CD4-positive, alpha-beta T cell (primary cell): Measurements from ENCODE around the gene SIRT4. TPM values are rescaled to one million over a fixed set of nuclear protein-coding genes. Genes with fewer than 3 reads are reported as not detected.

Source experiments
- ATAC-seq: fragments of 200-7000 bp; cut with Tn5 transposase; one replicate; pipeline ENCODE4 v1.10.0; 2022; ENCODE audit warnings: mild to moderate bottlenecking; ENCODE audit not compliant: poor library complexity
- CTCF ChIA-PET: fragments of 350-600 bp; sonication (Branson Sonifier 250); formaldehyde crosslinking; loops from one replicate; lab custom pipeline; 2021; ENCODE audit warnings: antibody characterized with exemption, inconsistent platforms; lab: Charles Lee
- POLR2A ChIA-PET: fragments of 350-600 bp; sonication (Branson Sonifier 250); formaldehyde crosslinking; loops from one replicate; lab custom pipeline; 2021; ENCODE audit warnings: antibody characterized with exemption, inconsistent platforms; lab: Charles Lee
- DNase-seq, 14 experiments: peaks; one replicate each; pipeline ENCODE4 v3.0.0-alpha.2; 2013 to 2020; ENCODE audit warnings: mixed read lengths in 2 of 14
- H3K27ac ChIP-seq, 2 donors: one replicate each; pipeline versions ENCODE4 v1.5.1 to v1.7.0; 2013; ENCODE audit warnings: low read length in 2 of 2, low read depth in 1 of 2, mild to moderate bottlenecking in 1 of 2
- H3K27me3 ChIP-seq, 2 experiments: 1 replicate in 1 of 2; 2 replicates in 1 of 2; pipeline versions ENCODE4 v1.6.1 to v1.7.0; 2013; ENCODE audit warnings: low read length in 2 of 2, control low read depth in 1 of 2, mild to moderate bottlenecking in 1 of 2, moderate library complexity in 1 of 2; ENCODE audit not compliant: insufficient read depth in 2 of 2, control insufficient read depth in 1 of 2
- H3K36me3 ChIP-seq: one replicate; pipeline ENCODE4 v1.6.1; 2013; ENCODE audit warnings: low read length, control low read depth; ENCODE audit not compliant: insufficient read depth
- H3K4me1 ChIP-seq: one replicate; pipeline ENCODE4 v1.6.1; 2013; ENCODE audit warnings: low read length, control low read depth; ENCODE audit not compliant: insufficient read depth
- H3K4me3 ChIP-seq: one replicate; pipeline ENCODE4 v1.5.1; 2013; ENCODE audit warnings: mild to moderate bottlenecking, low read length, moderate library complexity
- H3K9me3 ChIP-seq, 2 experiments: 1 replicate in 1 of 2; 2 replicates in 1 of 2; pipeline versions ENCODE4 v1.6.1 to v1.7.0; 2013; ENCODE audit warnings: low read length in 2 of 2, mild to moderate bottlenecking in 2 of 2, control low read depth in 1 of 2, moderate library complexity in 1 of 2; ENCODE audit not compliant: control insufficient read depth in 1 of 2, insufficient read depth in 1 of 2
- H3K27ac Mint-ChIP-seq: one replicate; pipeline ENCODE4 v1.8.0; 2020; ENCODE audit warnings: mixed read lengths
- H3K27me3 Mint-ChIP-seq: one replicate; pipeline ENCODE4 v1.8.0; 2021; ENCODE audit warnings: mixed read lengths
- H3K36me3 Mint-ChIP-seq: one replicate; pipeline ENCODE4 v1.8.0; 2021; ENCODE audit warnings: low read depth, mixed read lengths
- H3K4me1 Mint-ChIP-seq: one replicate; pipeline ENCODE4 v1.8.0; 2021; ENCODE audit warnings: low read depth, mixed read lengths
- H3K4me3 Mint-ChIP-seq: one replicate; pipeline ENCODE4 v1.8.0; 2020; ENCODE audit warnings: mild to moderate bottlenecking, mixed read lengths
- H3K9me3 Mint-ChIP-seq: one replicate; pipeline ENCODE4 v1.8.0; 2020; ENCODE audit warnings: mixed read lengths
- CTCF ChIP-seq: fragments of 200-600 bp; IDR thresholded peaks from one replicate; pipeline ENCODE4 v1.8.0; 2022; ENCODE audit warnings: antibody characterized with exemption, mild to moderate bottlenecking
- intact Hi-C, 2 experiments: fragments of 100-400 bp; cut with DNase I in 1 of 2; cut with micrococcal nuclease in 1 of 2; formaldehyde crosslinking; loops; one replicate each; pipeline versions ENCODE4 v1.15.1 to v1.9.0; 2023 to 2025; cut with DNase I, micrococcal nuclease
- total RNA-seq, 174 experiments: library from RNA in 2 of 174; stranded (reverse) in 2 of 174; gene quantifications; one replicate each; pipeline ENCODE4 v1.2.3 and lab custom pipeline; 2021 to 2026

SIRT4 gene
- total RNA-seq, 2 experiments from 2014 or later = 0.59 TPM; not detected in 1

DNA sequence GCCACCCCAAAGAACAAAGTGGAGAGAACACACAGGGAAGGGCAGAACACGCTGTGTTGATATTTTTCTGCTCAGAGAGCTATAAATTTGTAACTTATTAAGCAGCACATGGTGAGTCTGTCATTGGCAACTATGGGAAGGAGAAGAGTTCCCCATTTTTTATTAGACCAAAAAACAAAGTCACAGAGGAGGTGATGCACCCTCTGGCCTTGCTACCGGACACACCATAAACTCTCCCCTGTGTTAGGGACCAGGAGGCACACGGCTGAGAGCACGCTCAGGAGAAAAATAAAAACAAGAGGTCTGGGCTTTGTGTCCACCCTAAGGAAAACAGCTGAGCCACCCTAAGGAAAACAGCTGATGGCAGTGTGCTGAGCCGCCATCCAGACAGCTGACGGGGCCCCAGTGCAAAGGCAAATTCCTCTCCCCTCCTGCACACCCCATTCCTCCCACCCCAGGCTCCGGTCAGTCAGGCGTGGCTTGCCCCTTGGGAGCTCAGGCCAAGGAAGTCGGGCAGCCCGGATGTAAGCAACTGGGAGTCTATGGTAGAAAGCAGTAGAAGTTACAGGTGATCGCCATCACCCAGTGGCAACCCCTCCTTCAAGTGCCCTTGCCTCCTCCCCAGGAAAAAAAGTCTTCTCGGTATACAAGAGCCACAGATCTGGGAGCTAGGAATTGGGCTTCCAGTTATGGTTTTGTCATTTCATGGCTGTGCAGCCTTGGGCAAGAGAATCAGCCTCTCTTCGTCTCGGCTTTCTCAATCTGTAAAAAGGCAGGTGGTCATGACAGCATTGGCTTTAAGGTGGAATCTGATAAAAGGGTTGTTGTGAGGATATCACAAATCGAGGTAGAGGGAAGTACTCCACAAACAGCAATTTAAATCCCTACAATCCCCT, 39.0 kb upstream of the SIRT4 start:
- intact Hi-C loops = loop anchor here (1.0 to 10.0 kb wide), 2 partner anchors 11 to 148 kb away; partner anchors contain the start of gene RAB35 (in 1 of the 2)
- Histone ChIP-seq H3K27ac (peak overlapping the region; percentile 60 to 83), H3K4me1 (peaks cover 71% of the 10 kb centered on the region), H3K27me3 (no peaks in the 10 kb centered on the region), H3K36me3 (peaks cover 14% of the 10 kb centered on the region), H3K9me3 (no peaks in the 10 kb centered on the region), H3K4me3 (peak overlapping the region; percentile 95)
- peaks cover 72% of the 10 kb centered on the region for H3K4me1 Mint-ChIP-seq
- no peaks in the 10 kb centered on the region for H3K27me3 Mint-ChIP-seq
- DNase-seq (no peak), ATAC-seq (no peak)
- TF ChIP-seq CTCF = no peak
- ChIA-PET POLR2A (interaction anchor here (1.0 to 14.3 kb wide), 10 partner anchors 11 to 62 kb away, joined by 3 to 220 read pairs (median 14); partner anchors contain the start of genes RNU4-1, RNU4-2, RPLP0 and SIRT4), CTCF (interaction anchor here (0.9 to 10.6 kb wide), 7 partner anchors 8 to 62 kb away, joined by 3 to 234 read pairs (median 4); partner anchors contain the start of gene RPLP0)
- H3K4me3 Mint-ChIP-seq = peak overlapping the region; percentile 93
- H3K36me3 Mint-ChIP-seq = peaks cover 49% of the 10 kb centered on the region
- H3K27ac Mint-ChIP-seq = peak overlapping the region; percentile 95
- no peaks in the 10 kb centered on the region for H3K9me3 Mint-ChIP-seq

GRCh38 chr12:120263748-120264085, 38.4 kb upstream of the SIRT4 start:
- H3K9me3 ChIP-seq = no peaks in the 10 kb centered on the region
- Mint-ChIP-seq H3K27me3 (no peaks in the 10 kb centered on the region), H3K4me1 (peaks cover 66% of the 10 kb centered on the region), H3K27ac (peak overlapping the region; percentile 95), H3K36me3 (peaks cover 46% of the 10 kb centered on the region), H3K4me3 (peak overlapping the region; percentile 93), H3K9me3 (no peaks in the 10 kb centered on the region)
- TF ChIP-seq CTCF = no peak
- ChIA-PET POLR2A (interaction anchor here (0.8 to 14.3 kb wide), 7 partner anchors 12 to 1530 kb away, joined by 3 to 220 read pairs (median 80); partner anchors contain the start of genes RNU4-1, RNU4-2 and RPLP0), CTCF (interaction anchor here (0.9 to 10.6 kb wide), 6 partner anchors 9 to 63 kb away, joined by 3 to 234 read pairs (median 4); partner anchors contain the start of gene RPLP0)
- peak overlapping the region; percentile 60 to 83 for H3K27ac ChIP-seq
- H3K27me3 ChIP-seq = no peaks in the 10 kb centered on the region
- peaks cover 14% of the 10 kb centered on the region for H3K36me3 ChIP-seq
- DNase-seq = no peak
- H3K4me1 ChIP-seq = peaks cover 65% of the 10 kb centered on the region
- intact Hi-C loops = loop anchor here (1.0 to 10.0 kb wide), 3 partner anchors 11 to 149 kb away; partner anchors contain the start of gene RAB35 (in 1 of the 2)
- ATAC-seq = no peak
- peak overlapping the region; percentile 95 for H3K4me3 ChIP-seq

DNA sequence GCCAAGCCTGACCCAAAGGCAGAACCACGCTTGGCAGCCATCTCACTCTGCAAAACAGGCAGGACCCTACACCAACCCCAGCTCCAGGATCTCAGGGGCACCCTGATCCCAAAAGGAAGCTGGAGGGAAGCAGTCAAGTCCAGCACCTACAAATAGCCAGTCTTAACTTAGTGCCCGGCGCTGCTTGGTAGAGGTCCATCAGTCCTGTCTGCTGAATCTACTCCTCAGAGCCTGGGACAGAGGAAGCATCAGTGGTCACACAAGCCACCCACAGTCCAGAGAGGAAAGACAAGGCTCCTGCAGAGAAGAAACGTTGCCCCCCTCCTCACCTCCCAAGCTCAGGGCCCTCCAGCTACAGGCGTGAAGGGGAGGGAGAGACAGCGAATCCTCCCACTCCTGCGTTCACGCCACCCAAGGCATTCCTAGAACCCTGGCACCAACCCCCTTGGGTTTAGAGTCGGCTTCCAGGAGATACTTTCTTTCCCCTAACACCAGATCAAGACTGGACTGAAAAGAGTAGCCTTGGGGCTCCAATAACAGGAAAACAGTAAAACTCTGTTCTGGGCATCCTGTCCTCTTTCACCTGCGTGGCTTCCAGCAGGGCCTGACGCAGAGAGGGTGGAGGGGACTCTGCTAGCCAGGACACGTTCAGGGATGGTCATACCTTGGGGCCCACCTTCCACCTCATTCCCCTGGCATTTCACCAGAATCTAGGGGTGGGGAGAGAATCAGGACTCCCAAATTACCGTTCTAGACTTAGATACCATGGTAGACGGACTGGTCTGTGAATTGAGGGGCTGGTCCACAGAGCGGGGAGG, 37.8 kb upstream of the SIRT4 start:
- peaks cover 14% of the 10 kb centered on the region for H3K36me3 ChIP-seq
- H3K4me1 ChIP-seq = peaks cover 59% of the 10 kb centered on the region
- peak overlapping the region; percentile 95 for H3K27ac Mint-ChIP-seq
- POLR2A ChIA-PET = interaction anchor here (0.8 to 14.3 kb wide), 10 partner anchors 7 to 1530 kb away, joined by 3 to 220 read pairs (median 16); partner anchors contain the start of genes BICDL1, RNU4-1, RNU4-2 and RPLP0
- intact Hi-C loops = loop anchor here (1.0 to 10.0 kb wide), 3 partner anchors 12 to 149 kb away; partner anchors contain the start of gene RAB35 (in 1 of the 2)
- H3K27ac ChIP-seq = peak overlapping the region; percentile 60 to 83
- DNase-seq = peak in 1 of 14 experiments; percentile 44
- H3K9me3 ChIP-seq = no peaks in the 10 kb centered on the region
- peaks cover 62% of the 10 kb centered on the region for H3K4me1 Mint-ChIP-seq
- no peaks in the 10 kb centered on the region for H3K27me3 Mint-ChIP-seq
- H3K4me3 ChIP-seq = peak overlapping the region; percentile 95
- TF ChIP-seq CTCF = no peak
- H3K27me3 ChIP-seq = no peaks in the 10 kb centered on the region
- CTCF ChIA-PET = interaction anchor here (0.9 to 10.6 kb wide), 7 partner anchors 12 to 63 kb away, joined by 3 to 234 read pairs (median 20); partner anchors contain the start of gene RPLP0
- H3K4me3 Mint-ChIP-seq = peak overlapping the region; percentile 93
- H3K9me3 Mint-ChIP-seq = no peaks in the 10 kb centered on the region
- ATAC-seq = peak; percentile 14
- H3K36me3 Mint-ChIP-seq = peaks cover 46% of the 10 kb centered on the region
